Activated CD4-positive, alpha-beta memory T cell treated with anti-CD3 and anti-CD28 coated beads for 36 hours (primary cell): Measurements from ENCODE around the gene SGSM2. TPM values are rescaled to one million over a fixed set of nuclear protein-coding genes. Genes with fewer than 3 reads are reported as not detected.

Experiments
- CTCF ChIA-PET: fragments of 350-600 bp; sonication (Branson Sonifier 250); formaldehyde crosslinking; loops from one replicate; lab custom pipeline; 2021; ENCODE audit warnings: antibody characterized with exemption, inconsistent platforms; lab: Charles Lee
- POLR2A ChIA-PET: fragments of 350-600 bp; sonication (Branson Sonifier 250); formaldehyde crosslinking; loops from one replicate; lab custom pipeline; 2021; ENCODE audit warnings: antibody characterized with exemption; lab: Charles Lee
- DNase-seq: peaks from one replicate; pipeline ENCODE4 v3.0.0-alpha.2; 2020
- H3K27ac Mint-ChIP-seq: one replicate; pipeline ENCODE4 v1.8.0; 2021; ENCODE audit warnings: mixed read lengths
- H3K27me3 Mint-ChIP-seq: one replicate; pipeline ENCODE4 v1.8.0; 2021; ENCODE audit warnings: mixed read lengths
- H3K36me3 Mint-ChIP-seq: one replicate; pipeline ENCODE4 v1.8.0; 2021; ENCODE audit warnings: mixed read lengths
- H3K4me1 Mint-ChIP-seq: one replicate; pipeline ENCODE4 v1.8.0; 2021; ENCODE audit warnings: low read depth, mixed read lengths
- H3K4me3 Mint-ChIP-seq: one replicate; pipeline ENCODE4 v1.8.0; 2021; ENCODE audit warnings: mild to moderate bottlenecking, mixed read lengths
- H3K9me3 Mint-ChIP-seq: one replicate; pipeline ENCODE4 v1.8.0; 2021; ENCODE audit warnings: mixed read lengths
- intact Hi-C: fragments of 100-400 bp; cut with micrococcal nuclease; formaldehyde crosslinking; loops from one replicate; pipeline ENCODE4 v1.15.1; 2023
- total RNA-seq, 2 experiments: library from RNA; stranded (reverse); gene quantifications; one replicate each; pipeline ENCODE4 v1.2.3, GENCODE V29; 2021

SGSM2 gene
- total RNA-seq, 2 experiments from 2014 or later = 32.7 to 33.4 TPM

DNA sequence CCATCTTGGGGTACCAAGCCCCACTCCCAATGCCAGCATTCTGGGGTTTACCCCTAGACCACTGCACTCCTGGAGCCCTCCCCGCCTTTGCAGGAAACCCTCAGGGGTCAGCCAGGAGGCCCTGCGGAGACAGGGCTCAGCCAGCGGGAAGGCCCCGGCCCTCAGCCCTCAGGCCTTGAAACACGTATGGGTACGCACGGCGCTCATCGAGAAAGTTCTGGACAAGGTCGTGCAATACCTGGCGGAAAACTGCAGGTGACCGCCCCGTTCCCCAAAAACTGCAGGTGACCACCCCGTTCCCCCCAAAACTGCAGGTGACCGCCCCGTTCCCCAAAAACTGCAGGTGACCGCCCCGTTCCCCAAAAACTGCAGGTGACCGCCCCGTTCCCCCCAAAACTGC, 24.7 kb downstream of the SGSM2 start:
- Mint-ChIP-seq H3K27me3 (no peaks in the 10 kb centered on the region), H3K9me3 (no peaks in the 10 kb centered on the region), H3K4me1 (no peaks in the 10 kb centered on the region), H3K27ac (no peak overlapping the region), H3K4me3 (no peak overlapping the region), H3K36me3 (peaks cover 2% of the 10 kb centered on the region)
- ChIA-PET POLR2A (no interaction called here), CTCF (interaction anchor here (1.2 to 2.6 kb wide), 3 partner anchors 9 to 54 kb away, joined by 5 to 12 read pairs (median 8); no protein-coding TSS in a partner anchor)
- no peak for DNase-seq
- intact Hi-C loops = no loop called here

DNA sequence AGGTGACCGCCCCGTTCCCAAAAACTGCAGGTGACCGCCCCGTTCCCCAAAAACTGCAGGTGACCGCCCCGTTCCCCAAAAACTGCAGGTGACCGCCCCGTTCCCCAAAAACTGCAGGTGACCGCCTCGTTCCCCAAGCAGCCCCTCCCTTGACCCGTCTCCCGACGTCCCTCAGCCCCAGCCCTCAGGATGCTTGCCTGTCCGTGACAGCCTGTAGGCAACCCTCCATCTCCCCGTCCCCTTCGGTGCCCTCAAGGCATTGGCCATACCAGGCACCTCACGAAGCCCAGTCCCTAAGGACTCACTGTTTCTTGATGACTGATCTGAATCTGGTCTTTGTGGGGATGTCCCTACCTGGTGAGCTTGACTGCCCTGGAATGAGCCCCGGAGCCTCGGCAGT, 25.1 kb downstream of the SGSM2 start:
- H3K27ac Mint-ChIP-seq = no peak overlapping the region

DNA sequence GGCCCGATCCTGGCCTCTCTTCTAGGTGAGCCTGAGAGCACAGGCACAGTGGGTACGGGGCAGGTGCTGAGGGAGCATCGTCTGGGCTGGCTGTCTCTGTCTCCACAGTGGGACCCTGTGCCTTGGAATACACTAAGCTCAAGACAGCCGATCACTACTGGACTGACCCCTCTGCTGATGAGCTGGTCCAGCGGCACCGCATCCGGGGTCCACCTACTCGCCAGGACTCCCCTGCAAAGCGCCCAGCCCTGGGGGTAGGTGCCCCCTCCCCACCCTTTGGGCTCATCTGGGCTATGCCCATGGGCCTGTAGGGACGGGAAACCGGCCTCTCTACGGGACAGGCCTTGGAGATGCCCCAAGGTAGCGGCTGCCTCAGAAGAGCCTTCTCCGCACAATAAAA, 25.6 kb downstream of the SGSM2 start:
- DNase-seq = no peak
- POLR2A ChIA-PET = no interaction called here
- intact Hi-C loops = no loop called here
- Mint-ChIP-seq H3K4me3 (no peak overlapping the region), H3K27ac (no peak overlapping the region), H3K4me1 (no peaks in the 10 kb centered on the region), H3K27me3 (no peaks in the 10 kb centered on the region), H3K9me3 (no peaks in the 10 kb centered on the region), H3K36me3 (peaks cover 2% of the 10 kb centered on the region)
- CTCF ChIA-PET = interaction anchor here (1.9 kb wide), 1 partner anchor 20 kb away, joined by 7 read pairs; no protein-coding TSS in a partner anchor

More for the DNA sequence above, 25.1 kb downstream of the SGSM2 start:
- POLR2A ChIA-PET = no interaction called here
- Mint-ChIP-seq H3K4me1 (no peaks in the 10 kb centered on the region), H3K36me3 (peaks cover 2% of the 10 kb centered on the region), H3K4me3 (no peak overlapping the region), H3K9me3 (no peaks in the 10 kb centered on the region), H3K27me3 (no peaks in the 10 kb centered on the region)
- CTCF ChIA-PET = interaction anchor here (1.9 to 2.6 kb wide), 2 partner anchors 20 kb away, joined by 7 to 12 read pairs; no protein-coding TSS in a partner anchor
- DNase-seq = no peak
- intact Hi-C loops = no loop called here

DNA sequence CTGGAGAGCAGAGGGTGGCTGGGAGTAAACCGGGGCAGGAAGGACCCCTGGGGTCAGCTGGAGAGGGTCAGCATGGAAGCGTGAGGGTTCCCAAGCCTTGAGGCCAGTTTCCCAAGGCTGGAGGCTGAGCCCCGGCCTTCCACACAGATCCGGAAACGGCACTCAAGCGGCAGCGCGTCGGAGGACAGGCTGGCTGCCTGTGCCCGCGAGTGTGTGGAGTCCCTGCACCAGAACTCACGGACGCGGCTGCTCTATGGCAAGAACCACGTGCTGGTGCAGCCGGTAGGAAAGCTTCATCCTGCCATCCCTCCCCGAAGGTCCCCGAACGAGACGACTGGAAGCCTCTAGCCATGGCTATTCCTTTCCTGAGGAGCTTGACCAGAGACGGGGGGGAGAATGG, 26.0 kb downstream of the SGSM2 start:
- no peak for DNase-seq
- H3K9me3 Mint-ChIP-seq = no peaks in the 10 kb centered on the region
- no peak overlapping the region for H3K4me3 Mint-ChIP-seq
- H3K36me3 Mint-ChIP-seq = peaks cover 2% of the 10 kb centered on the region
- no peaks in the 10 kb centered on the region for H3K4me1 Mint-ChIP-seq
- ChIA-PET CTCF (interaction anchor here (1.9 kb wide), 1 partner anchor 19 kb away, joined by 7 read pairs; no protein-coding TSS in a partner anchor), POLR2A (no interaction called here)
- H3K27me3 Mint-ChIP-seq = no peaks in the 10 kb centered on the region
- H3K27ac Mint-ChIP-seq = no peak overlapping the region
- intact Hi-C loops = no loop called here

DNA sequence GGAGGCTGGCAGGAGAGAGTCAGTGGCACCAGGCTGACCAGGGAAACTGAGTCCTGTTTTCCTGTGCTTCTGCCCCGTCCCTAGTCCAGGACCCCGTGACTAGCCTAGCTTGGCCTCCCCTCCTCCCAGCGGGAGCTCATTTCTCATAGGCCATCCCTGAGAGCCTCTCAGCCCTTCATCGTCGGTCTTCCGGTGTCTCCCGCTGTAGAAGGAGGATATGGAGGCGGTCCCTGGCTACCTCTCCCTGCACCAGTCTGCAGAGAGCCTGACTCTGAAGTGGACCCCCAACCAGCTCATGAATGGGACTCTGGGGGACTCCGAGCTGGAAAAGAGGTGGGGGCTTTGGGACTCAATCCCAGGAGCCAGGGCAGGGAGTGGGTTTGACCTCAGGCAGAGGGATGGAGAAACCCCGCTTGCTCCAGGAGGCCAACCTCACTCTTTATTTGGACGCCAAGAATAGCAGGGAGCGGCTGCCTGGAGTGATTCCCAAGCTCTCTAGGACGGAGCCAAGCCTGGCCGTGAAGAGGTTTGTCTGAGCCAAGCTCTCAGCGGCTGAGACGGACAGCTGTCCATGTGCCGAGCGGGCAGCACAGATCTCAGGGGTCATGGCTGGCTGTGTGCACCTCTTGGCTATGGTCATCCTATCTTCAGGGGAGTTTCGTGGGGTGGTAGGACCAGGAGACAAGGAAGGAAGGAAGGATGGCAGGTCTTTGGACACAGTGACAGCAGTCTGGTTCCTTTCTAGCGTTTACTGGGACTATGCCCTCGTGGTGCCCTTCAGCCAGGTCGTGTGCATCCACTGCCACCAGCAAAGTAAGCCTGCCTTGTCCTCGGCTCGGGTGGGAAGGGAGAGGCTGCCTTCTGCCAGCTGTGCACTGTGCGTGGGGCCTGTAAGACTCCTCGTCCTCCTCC, 26.8 kb downstream of the SGSM2 start:
- ChIA-PET POLR2A (no interaction called here), CTCF (interaction anchor here (1.9 kb wide), 1 partner anchor 18 kb away, joined by 7 read pairs; no protein-coding TSS in a partner anchor)
- Mint-ChIP-seq H3K27me3 (no peaks in the 10 kb centered on the region), H3K27ac (no peak overlapping the region), H3K4me3 (no peak overlapping the region), H3K9me3 (no peaks in the 10 kb centered on the region), H3K4me1 (no peaks in the 10 kb centered on the region), H3K36me3 (peaks cover 2% of the 10 kb centered on the region)
- DNase-seq = no peak
- intact Hi-C loops = no loop called here

DNA sequence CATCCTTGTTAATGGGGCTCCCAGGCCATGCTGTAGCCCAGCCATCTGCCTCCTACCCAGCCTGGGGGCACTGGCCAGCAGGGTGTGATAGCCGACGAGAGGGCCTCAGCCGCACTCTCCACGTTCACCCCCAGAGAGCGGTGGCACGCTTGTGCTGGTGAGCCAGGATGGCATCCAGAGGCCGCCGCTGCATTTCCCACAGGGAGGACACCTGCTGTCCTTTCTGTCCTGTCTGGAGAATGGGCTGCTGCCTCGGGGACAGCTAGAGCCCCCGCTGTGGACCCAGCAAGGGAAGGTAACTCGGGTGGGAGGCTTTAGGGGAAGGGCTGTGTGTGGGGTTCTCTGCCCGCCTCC, 27.4 kb downstream of the SGSM2 start:
- Mint-ChIP-seq H3K36me3 (peaks cover 2% of the 10 kb centered on the region), H3K27ac (no peak overlapping the region), H3K9me3 (no peaks in the 10 kb centered on the region), H3K4me3 (no peak overlapping the region), H3K4me1 (no peaks in the 10 kb centered on the region), H3K27me3 (no peaks in the 10 kb centered on the region)
- DNase-seq = no peak
- ChIA-PET POLR2A (no interaction called here), CTCF (no interaction called here)
- intact Hi-C loops = no loop called here

DNA sequence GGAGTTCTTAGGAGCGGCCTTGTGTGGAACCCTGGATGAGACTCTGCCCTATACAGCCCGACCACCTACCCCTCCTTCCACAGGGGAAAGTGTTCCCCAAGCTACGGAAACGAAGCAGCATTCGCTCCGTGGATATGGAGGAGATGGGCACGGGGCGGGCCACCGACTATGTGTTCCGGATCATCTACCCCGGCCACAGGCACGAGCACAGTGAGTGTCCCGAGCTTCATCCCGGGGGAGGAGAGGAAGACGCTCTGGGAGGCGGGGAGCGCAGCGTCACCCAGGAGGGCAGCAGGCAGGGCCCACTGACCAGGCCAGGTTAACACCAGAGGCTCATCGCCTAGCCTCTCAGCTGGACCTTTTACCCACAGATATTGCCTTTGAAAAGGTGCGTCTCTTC, 27.8 kb downstream of the SGSM2 start:
- no peaks in the 10 kb centered on the region for H3K9me3 Mint-ChIP-seq
- H3K36me3 Mint-ChIP-seq = peaks cover 2% of the 10 kb centered on the region
- no peaks in the 10 kb centered on the region for H3K4me1 Mint-ChIP-seq
- DNase-seq = no peak
- CTCF ChIA-PET = no interaction called here
- intact Hi-C loops = no loop called here
- no peak overlapping the region for H3K4me3 Mint-ChIP-seq
- H3K27me3 Mint-ChIP-seq = no peaks in the 10 kb centered on the region
- POLR2A ChIA-PET = no interaction called here
- no peak overlapping the region for H3K27ac Mint-ChIP-seq

DNA sequence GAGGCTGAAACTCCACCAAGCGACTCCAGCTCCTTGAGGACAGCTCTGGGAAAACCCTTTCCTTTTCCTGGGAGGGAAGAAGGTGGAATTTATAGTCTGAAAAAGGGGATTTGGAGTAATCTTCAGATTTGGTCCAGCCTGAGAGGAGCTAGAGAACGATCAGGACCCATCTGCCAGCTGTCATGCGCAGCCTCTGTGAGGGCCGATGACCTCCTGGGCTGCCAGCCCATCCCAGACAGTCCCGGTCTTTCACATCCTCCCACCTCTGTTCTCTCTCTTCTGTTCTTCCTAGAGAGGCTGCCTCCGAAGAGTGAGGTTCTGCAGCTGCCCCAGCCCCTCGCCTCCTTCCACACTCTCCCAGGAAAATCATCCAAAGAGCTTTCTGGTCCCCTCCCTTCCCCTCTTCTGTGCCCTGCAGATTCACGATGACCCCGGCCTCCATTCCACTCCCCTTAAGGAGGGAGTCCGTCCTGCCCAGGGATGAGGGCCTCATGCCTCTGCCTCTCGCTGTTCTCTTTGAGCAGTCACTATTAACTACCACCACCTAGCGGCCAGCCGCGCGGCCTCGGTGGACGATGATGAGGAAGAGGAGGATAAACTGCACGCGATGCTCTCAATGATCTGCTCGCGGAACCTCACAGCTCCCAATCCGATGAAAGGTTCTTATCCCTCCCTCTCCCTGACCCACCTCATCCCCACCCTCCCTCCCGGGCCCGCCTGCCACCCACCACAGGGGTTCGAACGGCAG, 29.6 kb downstream of the SGSM2 start:
- DNase-seq = no peak
- H3K27ac Mint-ChIP-seq = no peak overlapping the region
- H3K4me3 Mint-ChIP-seq = no peak overlapping the region
- peaks cover 5% of the 10 kb centered on the region for H3K36me3 Mint-ChIP-seq
- no peaks in the 10 kb centered on the region for H3K4me1 Mint-ChIP-seq
- ChIA-PET CTCF (interaction anchor here (0.6 to 1.6 kb wide), 3 partner anchors 15 to 1664 kb away, joined by 3 to 5 read pairs (median 4); no protein-coding TSS in a partner anchor), POLR2A (no interaction called here)
- intact Hi-C loops = no loop called here
- no peaks in the 10 kb centered on the region for H3K27me3 Mint-ChIP-seq
- H3K9me3 Mint-ChIP-seq = no peaks in the 10 kb centered on the region

DNA sequence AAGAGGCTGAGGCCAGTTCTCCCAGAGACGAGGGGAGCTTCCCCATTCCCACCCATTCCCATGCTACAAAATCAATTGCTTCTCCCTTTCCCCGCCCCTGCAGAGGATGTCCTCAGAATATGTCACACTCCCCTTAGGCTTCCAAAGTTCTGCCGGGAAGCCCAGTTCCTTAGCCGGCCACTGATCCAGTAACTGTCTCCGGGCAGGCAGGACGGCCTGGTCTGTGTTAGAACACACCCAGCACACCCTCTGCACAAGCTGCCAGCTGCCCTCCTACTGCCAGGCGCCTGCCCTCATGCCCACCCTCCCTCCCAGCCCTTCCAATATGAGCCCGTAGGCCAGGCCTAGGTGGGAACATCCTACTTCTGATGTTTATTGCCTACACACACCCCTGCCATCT, 31.1 kb downstream of the SGSM2 start:
- Mint-ChIP-seq H3K36me3 (peaks cover 6% of the 10 kb centered on the region), H3K27ac (no peak overlapping the region), H3K4me1 (no peaks in the 10 kb centered on the region), H3K4me3 (no peak overlapping the region), H3K9me3 (no peaks in the 10 kb centered on the region), H3K27me3 (no peaks in the 10 kb centered on the region)
- POLR2A ChIA-PET = no interaction called here
- intact Hi-C loops = no loop called here
- no peak for DNase-seq
- CTCF ChIA-PET = interaction anchor here (3.9 kb wide), 1 partner anchor 14 kb away, joined by 22 read pairs; no protein-coding TSS in a partner anchor

DNA sequence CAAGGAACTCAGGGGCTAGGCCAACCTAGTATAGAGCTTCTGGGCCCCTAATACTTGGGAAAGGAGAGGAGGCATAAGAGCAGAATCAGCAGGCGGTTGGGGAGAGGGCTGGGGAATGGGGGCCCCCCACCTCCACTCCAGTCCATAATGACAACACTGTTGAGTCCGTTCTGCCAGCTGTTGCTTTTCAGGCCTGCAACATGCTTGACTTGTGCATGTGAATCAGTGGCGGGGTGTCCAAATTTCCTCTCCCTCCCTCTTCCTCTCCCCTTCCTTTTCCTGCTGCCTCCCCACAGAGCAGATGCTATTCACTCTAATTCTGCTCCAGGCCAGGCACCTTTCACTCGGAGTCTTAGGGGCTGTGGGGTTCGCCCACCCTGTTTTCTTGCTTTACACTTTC, 31.7 kb downstream of the SGSM2 start:
- ChIA-PET CTCF (interaction anchor here (2.0 to 3.9 kb wide), 3 partner anchors 14 to 47 kb away, joined by 8 to 22 read pairs (median 8); no protein-coding TSS in a partner anchor), POLR2A (no interaction called here)
- H3K4me1 Mint-ChIP-seq = no peaks in the 10 kb centered on the region
- no peaks in the 10 kb centered on the region for H3K27me3 Mint-ChIP-seq
- no peak for DNase-seq
- peaks cover 6% of the 10 kb centered on the region for H3K36me3 Mint-ChIP-seq
- no peak overlapping the region for H3K4me3 Mint-ChIP-seq
- no peak overlapping the region for H3K27ac Mint-ChIP-seq
- intact Hi-C loops = no loop called here
- no peaks in the 10 kb centered on the region for H3K9me3 Mint-ChIP-seq

DNA sequence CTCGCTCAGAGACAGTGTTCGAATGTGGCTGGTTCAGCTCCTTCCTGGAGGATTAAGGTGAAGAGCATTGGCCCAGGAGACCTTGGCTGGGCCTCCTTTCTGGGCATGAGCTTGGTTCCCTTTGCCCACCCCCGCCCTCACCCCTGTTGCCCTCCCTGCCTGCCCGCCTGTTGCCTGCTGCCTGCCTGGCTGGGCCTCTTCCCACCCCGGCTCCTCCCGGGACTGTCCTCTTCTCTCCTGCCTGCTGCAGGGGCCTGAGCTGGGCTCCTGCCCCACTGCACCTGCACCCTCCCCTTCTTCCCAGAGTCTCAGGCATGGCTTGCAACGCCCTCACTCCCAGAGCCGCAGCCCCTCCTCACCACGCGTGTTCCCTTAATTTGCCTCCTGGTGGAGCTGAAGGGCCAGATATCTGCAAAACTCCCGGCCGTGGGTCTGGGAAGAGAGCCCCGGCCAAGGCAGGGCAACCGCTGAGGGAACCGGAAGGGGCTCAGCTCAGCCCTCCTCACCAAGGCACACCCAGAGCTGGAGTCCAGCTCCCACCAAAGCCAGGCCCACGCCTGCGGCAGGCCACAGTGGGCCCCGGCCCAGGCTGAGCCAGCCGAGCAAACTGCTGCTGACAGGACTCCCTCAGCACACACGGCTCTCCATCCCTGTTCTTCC, 32.4 kb downstream of the SGSM2 start:
- no peak overlapping the region for H3K27ac Mint-ChIP-seq
- H3K27me3 Mint-ChIP-seq = no peaks in the 10 kb centered on the region
- H3K9me3 Mint-ChIP-seq = no peaks in the 10 kb centered on the region
- intact Hi-C loops = no loop called here
- peaks cover 6% of the 10 kb centered on the region for H3K36me3 Mint-ChIP-seq
- CTCF ChIA-PET = interaction anchor here (2.0 to 3.9 kb wide), 3 partner anchors 13 to 46 kb away, joined by 8 to 22 read pairs (median 8); no protein-coding TSS in a partner anchor
- no peaks in the 10 kb centered on the region for H3K4me1 Mint-ChIP-seq
- no peak overlapping the region for H3K4me3 Mint-ChIP-seq
- POLR2A ChIA-PET = no interaction called here
- DNase-seq = no peak
